B cell (primary cell): ENCODE results near the gene HMBS. TPM values are rescaled to one million over a fixed set of nuclear protein-coding genes. Genes with fewer than 3 reads are reported as not detected.

Experiments
- ATAC-seq: fragments of 200-7000 bp; cut with Tn5 transposase; one replicate; pipeline ENCODE4 v1.10.0; 2021; ENCODE audit warnings: low read depth, mild to moderate bottlenecking, moderate number of reproducible peaks, moderate library complexity
- CTCF ChIA-PET: fragments of 350-600 bp; sonication (Branson Sonifier 250); formaldehyde crosslinking; loops from one replicate; lab custom pipeline; 2021; ENCODE audit warnings: antibody characterized with exemption, inconsistent platforms; lab: Charles Lee
- POLR2A ChIA-PET: fragments of 350-600 bp; sonication (Branson Sonifier 250); formaldehyde crosslinking; loops from one replicate; lab custom pipeline; 2021; ENCODE audit warnings: antibody characterized with exemption; lab: Charles Lee
- DNase-seq: peaks from one replicate; pipeline ENCODE4 v3.0.0; 2013
- H2AFZ ChIP-seq: 2 replicates; pipeline ENCODE4 v1.6.1; 2012; ENCODE audit warnings: mild to moderate bottlenecking, low read depth, low read length; ENCODE audit not compliant: insufficient read depth, poor library complexity, severe bottlenecking
- H3K27ac ChIP-seq, 2 donors: 1 replicate in 1 of 2; 2 replicates in 1 of 2; pipeline ENCODE4 v1.5.1; 2012 to 2013; ENCODE audit warnings: low read length in 2 of 2, mild to moderate bottlenecking in 2 of 2, moderate library complexity in 1 of 2
- H3K27me3 ChIP-seq, 4 experiments: fragments of 200-600 bp in 1 of 4; sonication (generic) in 1 of 4; replicated peaks in 1 of 4; 1 replicate in 2 of 4; 2 replicates in 2 of 4; pipeline versions ENCODE4 v1.6.1 to v1.7.0; 2013 to 2016; ENCODE audit warnings: low read length in 3 of 4, mild to moderate bottlenecking in 2 of 4, mixed read lengths in 1 of 4, moderate library complexity in 1 of 4; ENCODE audit not compliant: insufficient read depth in 4 of 4, control insufficient read depth in 3 of 4; ENCODE audit errors: control extremely low read depth in 1 of 4
- H3K36me3 ChIP-seq, 2 experiments: replicated peaks in 1 of 2; 1 replicate in 1 of 2; 2 replicates in 1 of 2; pipeline versions ENCODE4 v1.6.1 to v1.7.1; 2013; ENCODE audit warnings: low read length in 1 of 2; ENCODE audit not compliant: insufficient read depth in 2 of 2, control insufficient read depth in 1 of 2; ENCODE audit errors: control extremely low read depth in 1 of 2, extremely low read depth in 1 of 2
- H3K4me1 ChIP-seq, 2 donors: fragments of 200-600 bp in 1 of 2; sonication (generic) in 1 of 2; 1 replicate in 1 of 2; 2 replicates in 1 of 2; pipeline versions ENCODE4 v1.5.1 to v1.6.1; 2013 to 2017; ENCODE audit warnings: low read length in 2 of 2; ENCODE audit not compliant: control insufficient read depth in 2 of 2, insufficient read depth in 2 of 2
- H3K4me2 ChIP-seq: replicated peaks from 2 replicates; pipeline ENCODE3; 2012; ENCODE audit warnings: mild to moderate bottlenecking, low read depth, low read length; ENCODE audit not compliant: poor library complexity, severe bottlenecking
- H3K4me3 ChIP-seq, 5 experiments: fragments of 200-600 bp in 1 of 5; sonication (generic) in 1 of 5; 1 replicate in 3 of 5; 2 replicates in 2 of 5; pipeline versions ENCODE4 v1.5.1 to v1.7.0; 2011 to 2016; ENCODE audit warnings: low read length in 4 of 5, mild to moderate bottlenecking in 4 of 5, low read depth in 2 of 5, control low read depth in 1 of 5, moderate library complexity in 1 of 5; ENCODE audit not compliant: insufficient read depth in 1 of 5; ENCODE audit errors: control extremely low read depth in 1 of 5, extremely low read depth in 1 of 5
- H3K79me2 ChIP-seq: fragments of 200-600 bp; sonication (generic); one replicate; pipeline ENCODE4 v1.6.0; 2016; ENCODE audit warnings: low read length; ENCODE audit not compliant: control insufficient read depth, insufficient read depth
- H3K9ac ChIP-seq: fragments of 200-600 bp; sonication (generic); 2 replicates; pipeline ENCODE4 v1.6.1; 2017; ENCODE audit warnings: mild to moderate bottlenecking, low read length, moderate library complexity
- H3K9me3 ChIP-seq, 3 donors: one replicate each; pipeline versions ENCODE4 v1.6.1 to v1.7.1; 2013; ENCODE audit warnings: low read length in 2 of 3; ENCODE audit not compliant: control insufficient read depth in 2 of 3, insufficient read depth in 1 of 3; ENCODE audit errors: control extremely low read depth in 1 of 3
- H4K20me1 ChIP-seq: 2 replicates; pipeline ENCODE4 v1.6.0; 2012; ENCODE audit warnings: mild to moderate bottlenecking, low read length; ENCODE audit not compliant: insufficient read depth, control insufficient read depth, poor library complexity, severe bottlenecking
- H3K27ac Mint-ChIP-seq: one replicate; pipeline ENCODE4 v1.8.0; 2021; ENCODE audit warnings: mixed read lengths
- H3K27me3 Mint-ChIP-seq: one replicate; pipeline ENCODE4 v1.8.0; 2021; ENCODE audit warnings: mixed read lengths
- H3K4me1 Mint-ChIP-seq: one replicate; pipeline ENCODE4 v1.8.0; 2021; ENCODE audit warnings: mixed read lengths
- H3K4me3 Mint-ChIP-seq: one replicate; pipeline ENCODE4 v1.8.0; 2021; ENCODE audit warnings: mixed read lengths
- H3K9me3 Mint-ChIP-seq: one replicate; pipeline ENCODE4 v1.8.0; 2022; ENCODE audit warnings: mixed read lengths; ENCODE audit not compliant: insufficient read depth
- CTCF ChIP-seq: fragments of 200-600 bp; IDR thresholded peaks from one replicate; pipeline ENCODE4 v1.8.0; 2022; ENCODE audit warnings: antibody characterized with exemption, mild to moderate bottlenecking
- EZH2 ChIP-seq: IDR thresholded peaks from 2 replicates; pipeline ENCODE4 v1.6.1; 2012; ENCODE audit warnings: borderline replicate concordance, low read depth, mild to moderate bottlenecking, moderate library complexity, low read length; ENCODE audit not compliant: insufficient read depth, poor library complexity, severe bottlenecking
- WGBS: methylation state at CpG from one replicate; pipeline ENCODE4 v1.1.5; 2013; ENCODE audit warnings: missing lambda C conversion rate; ENCODE audit not compliant: insufficient coverage; 5-methylcytosine and 5-hydroxymethylcytosine counted together
- intact Hi-C: fragments of 100-400 bp; cut with micrococcal nuclease; formaldehyde crosslinking; loops from one replicate; pipeline ENCODE4 v1.10.0; 2022
- polyA plus RNA-seq: library from polyadenylated mRNA; depleted of rRNA; stranded (reverse); fragments of >200 nt; gene quantifications from 2 replicates; pipeline ENCODE4 v1.2.3, GENCODE V29; 2012
- total RNA-seq, 2 donors: library from RNA; stranded (reverse); fragments of 120-200 nt in 1 of 2; gene quantifications; 1 replicate in 1 of 2; 2 replicates in 1 of 2; pipeline versions ENCODE4 v1.2.3 to v1.2.4, GENCODE V29; 2013 to 2022

HMBS gene
- total and polyA plus RNA-seq, 2 donors (not counting 1 experiment from before 2014, with no cell fraction given) = 7.6 to 17.7 TPM

- H3K4me3 ChIP-seq = peak overlapping the region; percentile 42 to 91 (median 85)
These were observed 10.1 kb downstream of the HMBS start for GRCh38 chr11:119094816-119095065.

More at GRCh38 chr11:119094816-119095065, 10.1 kb downstream of the HMBS start:
- Histone ChIP-seq H3K9me3 (no peaks in the 10 kb centered on the region), H3K4me1 (peaks cover 22 to 40% of the 10 kb centered on the region in 2 donors), H3K9ac (peak overlapping the region; percentile 83), H4K20me1 (peaks cover 11% of the 10 kb centered on the region), H3K4me2 (peak overlapping the region; percentile 91), H3K36me3 (peaks cover 8 to 21% of the 10 kb centered on the region in 2 experiments), H3K27ac (peak overlapping the region; percentile 69 to 76), H3K27me3 (no peaks in the 10 kb centered on the region), H3K79me2 (peaks cover 31% of the 10 kb centered on the region), H2AFZ (peak overlapping the region; percentile 72)
- ChIA-PET CTCF (interaction anchor here (0.6 to 2.4 kb wide), 12 partner anchors 9 to 229 kb away, joined by 3 to 13 read pairs (median 4); partner anchors contain the start of genes C2CD2L, CBL, HINFP and HMBS), POLR2A (interaction anchor here (0.7 to 2.3 kb wide), 10 partner anchors 8 to 302 kb away, joined by 3 to 17 read pairs (median 6); partner anchors contain the start of genes C2CD2L, CENATAC, HINFP and HMBS)
- Mint-ChIP-seq H3K27ac (peak overlapping the region; percentile 84), H3K4me1 (peaks cover 45% of the 10 kb centered on the region), H3K27me3 (no peaks in the 10 kb centered on the region), H3K9me3 (no peaks in the 10 kb centered on the region), H3K4me3 (peak overlapping the region; percentile 96)
- peak; percentile 46 for ATAC-seq
- intact Hi-C loops = loop anchor here (1.0 kb wide), 8 partner anchors 9 to 103 kb away; partner anchors contain the start of genes C2CD2L, HINFP, HYOU1 and RPS25
- WGBS = 0% methylated on average over 19 of the region's 19 CpGs
- TF ChIP-seq CTCF = peak; percentile 61
- no peak for TF ChIP-seq EZH2
- DNase-seq = no peak
